Stimulated activated CD8-positive, alpha-beta memory T cell treated with anti-CD3 and anti-CD28 coated beads, Interleukin-15, amount 100 ng/mL, for 4 hours (primary cell): ENCODE data around the gene ATAT1.

Experiments
- DNase-seq, 2 donors: peaks; one replicate each; pipeline ENCODE4 v3.0.0-alpha.2; 2020; ENCODE audit warnings: low read depth in 2 of 2

The ATAT1 gene

DNA sequence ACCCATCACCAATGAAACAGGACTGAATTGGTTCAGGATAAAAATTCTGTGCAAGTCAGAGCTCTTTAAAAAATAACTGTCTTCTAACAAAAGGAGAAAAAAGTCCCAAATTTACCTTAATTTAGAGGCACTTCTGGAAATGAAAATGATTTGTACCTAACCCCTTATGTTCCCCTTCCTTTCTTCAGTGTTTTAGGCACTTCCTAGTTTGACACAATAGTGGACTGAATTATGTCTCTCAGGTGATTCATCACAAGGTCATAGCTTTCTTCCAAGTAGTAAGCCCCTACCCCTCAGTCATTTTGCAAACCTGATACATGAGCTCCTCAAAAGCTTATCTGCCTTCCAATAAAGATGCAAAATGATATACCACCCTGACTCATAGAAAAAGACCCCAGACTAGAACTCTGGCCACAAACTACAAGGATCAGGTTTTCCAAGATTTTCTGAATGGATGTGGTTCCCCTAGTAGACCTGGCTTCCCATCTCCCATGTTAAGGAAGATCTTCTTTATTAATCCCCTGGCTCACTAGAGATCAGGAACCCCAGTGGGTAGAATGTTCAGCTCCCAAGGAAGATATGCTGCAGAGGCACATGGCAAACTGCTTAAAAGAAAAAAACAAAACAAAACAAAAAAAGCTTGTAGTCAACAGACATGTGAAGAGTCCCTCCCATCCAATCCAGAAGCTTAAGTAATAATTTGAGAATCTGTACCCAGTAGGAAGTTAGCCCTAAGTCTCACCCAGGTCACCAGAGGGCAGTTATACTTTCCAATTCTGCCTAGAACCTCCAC lies 13.2 kb upstream of the ATAT1 start:
- DNase-seq, result no peak

DNA sequence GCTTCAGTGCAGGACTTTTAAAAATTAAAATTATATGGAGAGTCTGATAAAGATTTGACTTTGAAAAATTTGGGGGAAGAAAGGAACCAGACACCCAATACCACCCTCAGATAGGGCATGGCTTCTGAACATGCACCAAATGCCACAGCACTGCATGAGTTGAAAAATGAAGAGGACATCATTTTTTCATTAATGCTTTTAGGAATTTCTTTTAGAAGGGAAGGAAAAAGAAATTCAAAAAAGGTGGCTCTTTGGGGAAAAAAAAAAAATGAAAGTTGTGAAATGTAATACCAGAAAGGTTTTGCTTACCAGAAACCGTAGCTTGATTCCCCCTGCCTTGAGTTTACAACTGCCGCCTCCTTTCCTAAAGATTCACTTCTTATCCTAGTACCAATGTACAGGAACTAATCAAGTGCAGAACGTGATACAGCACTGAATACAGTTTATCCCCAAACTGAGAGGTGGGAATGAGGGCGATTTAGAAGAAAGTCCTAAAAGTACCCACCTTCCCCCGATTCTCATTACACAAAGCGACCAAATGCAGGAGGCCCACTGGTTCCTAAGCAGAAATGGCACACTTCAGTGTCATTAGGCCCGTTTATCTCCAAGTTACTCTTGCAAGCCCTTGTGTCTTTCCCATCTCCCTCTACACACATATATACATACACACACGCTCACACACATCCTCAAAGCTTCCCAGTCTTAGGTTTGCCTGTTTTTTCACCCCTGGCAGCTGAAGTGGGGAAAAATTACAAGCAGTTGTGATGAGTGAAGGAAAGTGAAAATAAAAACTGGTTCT lies 12.4 kb upstream of the ATAT1 start:
- no peak for DNase-seq

DNA sequence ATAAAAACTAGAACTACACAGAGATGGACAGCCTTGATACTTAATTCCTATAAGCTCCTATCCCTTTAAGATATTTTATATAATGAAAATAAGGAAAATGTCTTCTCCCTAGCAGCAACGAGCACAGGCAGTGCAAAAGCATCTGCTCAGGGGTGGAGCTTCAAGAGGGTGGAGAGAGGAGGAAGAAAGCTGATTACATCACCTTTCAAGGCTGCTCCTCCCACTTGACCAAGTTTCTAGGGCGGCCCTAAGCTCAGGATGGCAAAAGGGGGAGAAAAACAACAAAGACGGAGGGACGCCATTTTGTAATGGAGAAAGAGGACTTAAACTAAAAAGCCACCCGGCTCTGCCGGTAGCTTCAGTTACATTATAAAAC lies 11.8 kb upstream of the ATAT1 start:
- DNase-seq, result peak; percentile 55 to 77

DNA sequence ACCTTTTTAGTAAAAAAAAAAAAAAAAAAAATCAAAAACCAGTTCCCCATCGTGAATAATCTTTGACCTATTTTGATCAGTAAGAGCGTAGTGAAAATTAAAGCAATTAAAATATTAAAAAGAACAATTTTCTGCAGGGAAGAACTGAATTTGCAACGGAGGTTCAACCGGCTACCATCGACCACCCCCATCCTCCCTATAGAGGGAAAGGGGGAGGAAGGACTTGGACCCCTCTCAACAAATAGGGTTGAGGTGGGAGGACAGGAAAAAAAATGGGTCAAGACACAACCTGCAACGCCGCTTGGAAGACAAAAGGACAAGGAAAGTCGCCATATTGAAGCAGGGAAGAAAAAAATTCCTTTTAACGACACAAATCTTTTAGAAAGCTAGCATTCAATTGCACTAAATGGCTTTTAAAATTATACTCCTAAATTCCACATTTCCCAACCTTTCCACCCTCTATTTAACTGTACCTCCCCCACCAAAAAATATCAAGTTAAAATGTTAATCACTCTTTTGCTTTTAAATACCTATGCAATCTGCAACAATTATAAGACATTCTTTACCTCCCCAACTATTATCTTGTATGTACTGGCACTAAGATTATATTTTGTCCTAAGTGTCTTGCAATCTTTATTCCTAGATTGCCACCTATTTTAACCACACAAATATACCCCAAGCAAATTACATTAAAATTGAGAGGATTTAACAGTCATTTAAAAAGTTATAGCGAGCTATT lies 11.3 kb upstream of the ATAT1 start:
- no peak for DNase-seq

DNA sequence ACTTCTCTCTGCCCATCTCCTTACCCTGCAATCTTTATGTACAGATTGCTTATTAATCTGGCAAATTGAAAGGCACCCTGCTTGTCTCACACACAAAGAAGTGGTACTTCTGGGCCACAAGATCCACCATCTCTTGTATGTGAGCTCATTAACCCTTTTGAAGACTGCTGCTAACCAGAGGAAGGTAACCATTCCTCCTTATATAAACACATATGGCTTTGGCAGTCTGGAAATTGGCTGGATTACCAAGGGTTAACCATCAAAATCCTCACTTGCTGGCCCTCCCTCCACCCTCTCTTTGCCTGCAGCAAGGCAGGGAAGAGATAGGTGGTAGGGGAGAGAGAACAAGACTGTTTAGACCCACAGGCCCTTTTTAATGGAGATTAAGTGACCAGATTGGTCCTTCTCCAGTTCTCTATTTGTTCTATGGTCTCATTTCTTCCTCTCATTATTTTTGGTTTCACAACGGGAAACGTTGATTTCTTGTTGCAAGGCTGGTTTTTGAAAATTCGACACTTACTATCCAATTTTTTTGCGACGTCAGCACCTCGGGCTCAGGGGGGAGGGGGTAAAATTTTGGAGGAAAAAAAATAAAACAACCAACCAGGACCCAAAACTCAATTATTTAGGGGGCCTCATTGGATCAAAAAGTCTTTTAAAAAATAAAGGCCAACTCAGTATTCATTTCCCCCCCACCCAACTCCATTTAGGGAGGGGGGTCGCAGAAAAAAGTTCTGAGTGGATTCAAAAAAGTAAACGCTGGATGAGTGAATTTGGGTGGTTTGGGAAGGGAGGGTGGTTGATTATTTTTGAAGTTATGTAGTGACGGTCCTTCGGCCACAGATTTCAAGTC lies 10.5 kb upstream of the ATAT1 start:
- no peak for DNase-seq

DNA sequence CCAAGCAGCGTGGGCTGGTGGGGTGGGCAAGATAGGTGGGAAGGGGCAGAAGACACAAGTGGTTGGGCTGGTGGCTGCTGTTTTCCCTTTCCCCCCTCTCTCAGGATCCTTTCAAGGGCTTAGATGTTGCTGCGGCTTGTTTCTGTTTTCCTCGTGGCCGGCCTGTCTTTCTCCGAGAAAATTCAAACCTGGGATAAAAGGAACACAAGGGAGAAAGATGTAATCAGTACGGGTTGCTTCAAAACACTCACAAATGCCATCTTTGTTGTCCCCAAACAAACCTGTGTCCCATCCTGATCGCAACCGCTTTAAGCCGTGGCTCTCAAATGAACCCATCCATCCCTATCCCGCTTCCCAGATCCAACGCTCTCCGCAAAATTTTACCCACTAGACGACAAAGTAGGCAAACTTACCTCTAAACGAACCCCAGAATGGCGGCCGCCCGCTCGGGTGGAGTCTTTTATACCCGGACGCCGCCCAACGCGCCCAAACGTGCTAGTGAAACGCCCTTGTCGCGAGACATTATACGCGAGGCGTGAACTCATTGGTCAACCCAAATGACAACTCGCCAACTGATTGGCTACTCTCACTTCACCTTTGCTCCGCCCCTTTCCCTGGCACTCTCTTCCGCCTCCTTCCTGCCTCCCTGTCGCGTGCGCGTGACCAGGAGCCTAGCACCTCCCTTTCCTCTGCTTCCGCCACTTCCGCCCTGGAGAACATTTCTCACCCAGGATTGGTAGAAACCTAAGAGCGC lies 9.7 kb upstream of the ATAT1 start, which contains the start of gene PPP1R10:
PPP1R10 (minus strand) TSS at position 433 of the 754 bp plus-strand sequence. CDS start 7,299 bp downstream, outside the sequence.
- peak; percentile 94 to 99 for DNase-seq

DNA sequence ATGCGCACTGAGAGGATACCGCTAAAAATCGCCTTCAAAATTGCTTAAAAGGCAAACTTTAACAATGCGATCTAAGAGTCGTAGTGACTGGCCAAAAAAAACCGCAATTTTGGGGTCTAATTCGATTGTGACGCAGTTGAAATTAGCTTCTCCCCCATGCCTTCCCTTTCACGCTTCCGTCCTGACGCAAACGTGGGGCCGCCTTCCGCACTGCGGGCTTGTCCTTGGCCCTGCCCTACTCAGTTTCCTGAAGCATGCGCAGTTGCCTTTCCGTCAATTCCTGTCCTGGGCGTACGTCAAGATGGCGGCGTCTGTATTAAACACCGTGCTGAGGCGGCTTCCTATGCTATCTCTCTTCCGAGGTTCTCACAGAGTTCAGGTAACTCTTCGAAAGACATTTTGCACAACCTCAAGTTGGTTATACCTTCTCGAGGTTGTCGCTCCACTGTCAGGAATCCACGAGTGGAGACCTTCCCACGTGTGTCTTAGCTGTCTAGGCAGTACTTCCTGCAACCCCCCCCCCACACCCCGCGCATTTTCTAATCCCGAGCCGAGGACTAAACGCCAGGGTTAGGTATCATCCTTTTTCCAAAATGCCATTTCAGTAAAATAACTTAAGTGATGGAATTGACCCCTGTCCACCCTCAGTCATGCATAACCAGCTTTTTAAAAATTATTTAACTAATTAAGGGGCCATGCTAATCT lies 9.0 kb upstream of the ATAT1 start, which contains the start of gene MRPS18B:
MRPS18B (plus strand) TSS at position 276 of the 705 bp plus-strand sequence; CDS start at position 302, 26 bp downstream.
- DNase-seq, result peak; percentile 94 to 99

DNA sequence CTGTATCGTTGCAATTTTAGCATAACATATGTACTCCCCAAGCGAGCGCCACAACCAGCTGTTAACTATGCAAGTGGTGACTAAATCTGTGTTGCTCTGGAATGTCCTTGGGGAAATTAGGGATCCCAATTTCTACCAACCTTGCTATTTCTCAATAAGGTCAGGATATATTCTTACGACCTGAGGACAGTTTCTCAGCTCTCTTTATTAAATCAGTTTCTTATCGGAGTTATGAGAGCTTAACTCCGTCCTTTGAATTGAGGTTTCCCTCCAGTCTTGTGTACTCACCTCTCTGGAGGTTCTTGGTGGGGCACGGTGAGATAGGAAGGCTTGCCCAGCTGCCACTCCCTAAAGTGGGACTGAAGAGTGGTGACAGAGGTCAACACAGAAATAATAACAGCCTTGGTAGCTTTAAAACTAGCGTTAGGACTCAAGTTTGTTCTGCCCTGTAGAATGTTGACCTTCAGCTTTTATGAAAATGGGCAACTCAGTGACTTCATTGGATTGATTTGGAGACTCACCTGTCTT lies 8.3 kb upstream of the ATAT1 start:
- DNase-seq, result no peak

DNA sequence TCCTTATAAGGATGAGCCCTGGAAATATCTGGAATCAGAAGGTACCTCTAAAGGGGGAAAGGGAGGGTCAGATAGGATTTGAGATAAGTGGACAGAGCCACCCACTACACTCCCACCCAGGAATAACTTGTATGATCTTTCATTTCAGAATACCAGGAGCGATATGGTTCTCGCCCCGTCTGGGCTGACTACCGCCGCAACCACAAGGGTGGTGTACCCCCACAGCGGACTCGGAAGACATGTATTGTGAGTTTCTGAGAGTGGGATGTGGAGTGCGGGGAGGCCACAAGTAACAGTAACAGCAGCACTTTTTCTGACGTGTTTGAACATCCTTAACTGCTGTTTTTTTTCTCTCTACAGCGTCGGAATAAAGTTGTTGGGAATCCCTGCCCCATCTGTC lies 7.1 kb upstream of the ATAT1 start:
- DNase-seq, result no peak

DNA sequence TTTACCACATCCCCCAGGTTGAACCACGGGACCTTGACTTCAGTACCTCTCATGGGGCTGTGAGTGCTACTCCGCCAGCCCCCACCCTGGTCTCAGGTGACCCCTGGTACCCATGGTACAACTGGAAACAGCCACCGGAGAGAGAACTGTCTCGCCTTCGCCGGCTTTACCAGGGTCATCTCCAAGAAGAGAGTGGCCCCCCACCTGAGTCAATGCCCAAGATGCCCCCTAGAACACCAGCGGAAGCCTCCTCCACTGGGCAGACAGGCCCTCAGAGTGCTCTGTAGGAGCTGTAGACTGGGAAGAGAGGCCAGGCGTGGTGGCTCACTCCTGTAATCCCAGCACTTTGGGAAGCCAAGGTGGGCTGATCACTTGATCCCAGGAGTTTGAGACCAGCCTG lies 1.2 kb upstream of the ATAT1 start:
- DNase-seq, result no peak

DNA sequence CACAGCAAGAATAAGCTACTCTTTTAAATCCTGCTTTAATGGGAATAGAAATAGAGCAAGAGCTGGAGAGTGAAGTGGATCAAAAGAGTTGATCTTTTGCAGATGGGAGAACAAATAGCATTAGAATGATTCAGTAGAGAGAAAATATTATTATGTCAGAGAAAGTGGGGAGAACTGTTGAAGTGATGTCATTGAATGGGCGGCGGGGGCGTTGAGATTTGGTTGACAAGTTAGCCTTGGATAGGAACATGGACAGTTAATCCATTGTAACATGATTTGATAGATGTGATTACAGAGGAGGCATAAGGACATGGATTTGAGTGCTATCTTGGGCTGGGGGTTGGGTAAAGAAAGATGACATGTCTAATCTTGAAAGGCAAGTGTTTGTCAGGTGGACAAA lies 9.2 kb downstream of the ATAT1 start:
- DNase-seq, result no peak

DNA sequence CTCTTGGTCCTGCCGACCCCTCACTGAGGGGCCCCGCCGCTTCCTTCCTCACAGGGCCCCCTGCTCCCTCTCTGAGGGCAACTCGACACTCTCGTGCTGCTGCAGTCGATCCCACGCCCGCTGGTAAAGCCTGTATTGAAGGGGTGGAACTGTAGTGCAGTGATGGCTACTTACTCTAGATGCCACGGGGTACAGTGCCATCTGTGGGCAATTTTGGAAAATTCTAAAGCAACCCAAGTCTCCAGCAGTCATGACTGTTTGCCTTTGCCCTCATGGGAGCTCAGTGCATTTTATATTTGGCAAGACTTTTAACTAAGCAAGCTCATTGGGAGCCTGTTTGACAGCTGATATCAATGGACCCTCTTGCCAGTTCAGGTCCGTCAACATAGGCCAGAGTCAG lies 13.8 kb downstream of the ATAT1 start:
- DNase-seq, result no peak

DNA sequence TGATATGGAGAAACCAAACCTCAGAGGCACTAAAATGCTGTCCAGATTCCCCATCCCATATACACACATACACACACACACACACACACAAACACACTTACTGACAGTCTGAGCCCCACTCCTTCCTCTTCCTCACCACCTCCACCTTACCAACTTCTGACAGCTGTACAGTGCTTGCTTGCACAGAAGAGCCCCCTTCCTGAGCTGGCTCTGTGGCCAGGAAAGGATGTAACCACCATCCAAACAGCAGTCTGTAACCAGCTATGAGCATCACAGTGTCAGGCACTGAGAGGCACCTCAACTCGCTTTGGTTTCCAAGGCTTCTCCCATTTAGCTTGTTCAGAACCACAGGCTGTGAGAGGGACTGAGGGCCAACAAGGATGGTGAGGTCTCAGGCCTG lies 14.4 kb downstream of the ATAT1 start:
- DNase-seq, result no peak

DNA sequence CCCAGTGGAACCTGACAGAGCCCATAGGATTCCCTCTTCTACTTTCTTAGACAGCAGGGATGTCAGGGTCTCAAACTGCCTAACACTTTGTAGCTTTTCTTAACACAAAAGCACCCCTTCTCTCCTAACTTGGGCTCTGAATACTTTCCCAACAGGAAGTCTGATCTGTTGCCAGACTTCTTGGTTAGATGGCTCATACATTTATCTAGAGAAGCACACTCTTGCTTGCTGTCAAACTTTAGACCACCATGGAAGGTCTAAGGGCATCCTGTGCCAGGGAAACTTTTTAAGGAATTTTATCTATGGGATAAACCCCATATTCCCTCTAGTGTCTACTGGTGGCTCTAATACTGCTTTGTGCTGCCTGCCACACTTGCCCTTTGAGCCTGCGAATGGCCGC lies 17.0 kb downstream of the ATAT1 start:
- no peak for DNase-seq

DNA sequence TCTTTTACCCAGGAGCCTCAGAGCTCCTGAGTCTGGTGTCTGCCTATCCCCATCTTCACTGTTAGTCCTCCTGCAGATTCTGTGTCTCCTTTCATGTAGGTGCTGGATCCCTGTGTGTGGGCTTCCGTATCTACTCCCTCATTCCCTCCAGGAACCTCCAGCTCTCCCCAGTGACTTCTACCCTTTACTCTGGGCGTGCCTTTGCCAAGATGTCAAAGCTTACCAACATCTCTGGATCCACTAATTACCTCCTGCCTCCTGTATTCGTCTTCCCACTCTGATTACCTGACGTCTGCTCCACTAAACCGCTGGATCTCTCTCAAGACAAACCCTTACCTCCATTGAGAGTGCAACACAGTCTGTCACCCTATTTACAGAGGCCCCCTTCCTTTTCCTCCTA lies 18.1 kb downstream of the ATAT1 start:
- no peak for DNase-seq

DNA sequence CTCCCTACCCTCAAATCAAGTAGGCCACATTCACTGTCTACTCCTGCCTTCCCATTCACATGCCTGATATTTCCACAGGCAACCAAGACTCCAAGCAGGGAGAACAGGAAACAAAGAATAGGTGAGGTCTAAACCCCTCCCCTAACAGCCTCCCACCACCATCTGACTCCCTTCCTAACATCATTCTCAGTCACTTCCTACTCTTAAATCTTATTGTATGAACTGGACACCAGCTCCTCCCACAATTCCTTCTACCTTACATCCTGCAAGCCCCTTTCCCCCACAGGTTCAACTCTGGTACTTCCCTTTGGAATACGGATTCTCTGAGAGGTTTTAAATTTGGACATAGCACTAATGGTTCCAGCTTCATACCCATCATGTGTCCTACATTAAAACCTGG lies 19.3 kb downstream of the ATAT1 start:
- DNase-seq, result no peak

DNA sequence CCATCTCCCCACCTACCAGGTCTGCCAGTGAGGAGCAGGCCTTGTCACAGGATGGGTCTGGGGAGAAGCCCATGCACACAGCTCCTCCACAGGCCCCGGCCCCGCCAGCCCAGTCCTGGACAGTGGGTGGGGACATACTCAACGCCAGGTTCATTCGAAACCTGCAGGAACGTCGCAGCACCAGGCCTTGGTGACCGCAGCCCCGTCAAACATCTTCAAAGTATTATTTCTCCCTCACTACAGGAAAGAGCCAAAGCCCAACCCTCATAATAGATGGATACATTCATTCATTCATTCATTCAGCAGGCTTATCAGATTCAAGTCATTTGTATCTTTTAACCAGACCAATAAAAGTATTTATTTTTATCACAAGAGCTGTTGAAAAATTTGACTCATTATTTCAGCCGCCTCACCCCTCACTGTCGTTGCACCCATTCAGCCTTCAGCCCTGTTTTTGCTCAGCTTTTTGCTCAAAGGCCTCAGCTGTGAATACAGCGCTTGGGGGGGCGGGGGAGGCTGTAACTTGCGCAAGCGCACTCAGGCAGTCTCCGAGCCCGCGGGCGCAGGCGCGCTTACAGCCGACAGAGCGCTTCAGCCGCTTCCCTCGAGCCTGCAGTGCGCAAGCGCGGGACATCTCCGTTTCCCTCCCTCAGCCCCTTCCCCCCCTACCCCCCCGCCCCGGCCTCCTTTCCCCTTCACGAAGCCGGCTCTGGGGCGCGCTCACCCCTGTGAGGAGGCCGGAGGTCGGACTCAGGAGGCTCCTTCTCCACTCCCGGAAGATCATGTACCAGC lies 20.0 kb downstream of the ATAT1 start, which contains the start of gene C6orf136:
C6orf136 (plus strand) TSS at position 684 of the 792 bp plus-strand sequence; CDS start at position 783, 99 bp downstream.
- peak; percentile 87 to 88 for DNase-seq

DNA sequence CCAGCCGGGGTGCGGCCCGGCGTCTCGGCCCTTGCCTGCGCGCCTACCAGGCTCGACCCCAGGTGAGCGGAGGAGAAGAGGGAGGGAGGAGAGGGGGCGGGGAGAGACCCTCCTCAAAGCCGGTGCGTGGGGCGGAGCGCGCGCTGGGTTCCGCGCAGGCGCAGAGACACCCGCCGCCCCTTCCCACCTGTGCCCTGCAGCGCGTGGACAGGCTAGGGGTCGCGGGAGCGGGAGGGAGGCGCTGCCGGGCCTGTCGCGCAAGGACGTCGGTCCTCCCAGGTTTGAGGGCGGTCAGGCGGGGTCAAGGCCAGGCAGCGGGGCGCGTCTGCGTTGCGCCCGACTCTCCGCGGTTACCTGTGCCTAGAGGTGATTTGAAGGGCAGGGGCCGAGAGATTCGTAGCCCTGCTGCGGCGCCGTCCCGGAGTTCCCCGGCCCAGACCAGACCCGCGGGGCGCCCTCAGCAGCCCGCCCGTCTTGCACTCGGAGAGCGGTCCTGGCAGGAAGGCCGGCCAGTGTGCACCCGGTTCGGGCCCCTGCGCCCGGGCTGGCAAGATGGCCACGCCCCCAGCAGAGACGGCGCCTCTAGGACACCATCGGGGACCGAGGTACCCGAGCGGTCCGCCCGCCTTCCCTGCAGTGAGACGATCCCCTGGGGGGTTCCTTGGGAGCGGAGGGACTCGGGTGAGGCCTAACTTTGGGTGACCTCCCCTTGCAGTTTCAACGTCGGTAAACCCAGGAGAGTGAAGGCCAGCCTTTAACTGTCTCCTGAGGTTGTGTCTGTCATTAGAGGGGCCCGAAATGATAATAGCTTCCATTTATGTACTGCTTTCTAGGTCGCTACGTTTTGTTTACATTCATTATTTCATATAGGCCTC lies 20.8 kb downstream of the ATAT1 start:
- peak; percentile 48 to 50 for DNase-seq
